IgD-negative memory B cell (primary cell): Measurements from ENCODE around the gene RAB30. TPM values are rescaled to one million over a fixed set of nuclear protein-coding genes. Genes with fewer than 3 reads are reported as not detected.
"Not testable (repeated sequence)": the region's sequence is repeated elsewhere in the genome, so short reads cannot be mapped to it uniquely, and the experiment has no call there.

Experiments used
- H3K27ac Mint-ChIP-seq, 3 donors: one replicate each; pipeline ENCODE4 v1.8.0; 2020 to 2022; ENCODE audit warnings: mild to moderate bottlenecking in 3 of 3, mixed read lengths in 3 of 3, moderate library complexity in 1 of 3
- H3K27me3 Mint-ChIP-seq: one replicate; pipeline ENCODE4 v1.8.0; 2021; ENCODE audit warnings: mixed read lengths
- H3K36me3 Mint-ChIP-seq: one replicate; pipeline ENCODE4 v1.8.0; 2020; ENCODE audit warnings: mild to moderate bottlenecking, mixed read lengths
- H3K4me1 Mint-ChIP-seq, 3 donors: one replicate each; pipeline ENCODE4 v1.8.0; 2020 to 2022; ENCODE audit warnings: mixed read lengths in 3 of 3, mild to moderate bottlenecking in 1 of 3
- H3K4me3 Mint-ChIP-seq, 4 donors: one replicate each; pipeline ENCODE4 v1.8.0; 2020 to 2022; ENCODE audit warnings: mild to moderate bottlenecking in 4 of 4, mixed read lengths in 4 of 4, moderate library complexity in 3 of 4
- H3K9me3 Mint-ChIP-seq, 3 donors: one replicate each; pipeline ENCODE4 v1.8.0; 2020 to 2021; ENCODE audit warnings: mixed read lengths in 3 of 3, mild to moderate bottlenecking in 1 of 3
- polyA plus RNA-seq: library from polyadenylated mRNA; unstranded; fragments of 300-500 nt; fragmentation: Illumina TruSeq; gene quantifications from one replicate; pipeline ENCODE4 v1.2.3, GENCODE V29; 2021

Gene RAB30
- polyA plus RNA-seq, 1 donor from 2014 or later = 39.4 TPM

GRCh38 chr11:83019888-83020579, 51.7 kb downstream of the RAB30 start:
- H3K9me3 Mint-ChIP-seq = peaks cover 0 to 4% (median 0%) of the 10 kb centered on the region in 3 donors
- peaks cover 9% of the 10 kb centered on the region for H3K36me3 Mint-ChIP-seq
- peak overlapping the region in 2 of 4 donors; percentile 38 to 49 for H3K4me3 Mint-ChIP-seq
- H3K27me3 Mint-ChIP-seq = no peaks in the 10 kb centered on the region
- H3K27ac Mint-ChIP-seq = peak overlapping the region in 1 of 3 donors; percentile 12
- peaks cover 50 to 57% (median 51%) of the 10 kb centered on the region in 3 donors for H3K4me1 Mint-ChIP-seq

- Mint-ChIP-seq H3K36me3 (peaks cover 9% of the 10 kb centered on the region), H3K4me1 (peaks cover 52 to 60% (median 59%) of the 10 kb centered on the region in 3 donors), H3K4me3 (peak overlapping the region in 1 of 4 donors; percentile 2), H3K27ac (peak overlapping the region; percentile 12 to 89 (median 67)), H3K27me3 (no peaks in the 10 kb centered on the region), H3K9me3 (peaks cover 0 to 4% (median 0%) of the 10 kb centered on the region in 3 donors)
Observed at GRCh38 chr11:83014951-83015350, 56.7 kb downstream of the RAB30 start.

DNA sequence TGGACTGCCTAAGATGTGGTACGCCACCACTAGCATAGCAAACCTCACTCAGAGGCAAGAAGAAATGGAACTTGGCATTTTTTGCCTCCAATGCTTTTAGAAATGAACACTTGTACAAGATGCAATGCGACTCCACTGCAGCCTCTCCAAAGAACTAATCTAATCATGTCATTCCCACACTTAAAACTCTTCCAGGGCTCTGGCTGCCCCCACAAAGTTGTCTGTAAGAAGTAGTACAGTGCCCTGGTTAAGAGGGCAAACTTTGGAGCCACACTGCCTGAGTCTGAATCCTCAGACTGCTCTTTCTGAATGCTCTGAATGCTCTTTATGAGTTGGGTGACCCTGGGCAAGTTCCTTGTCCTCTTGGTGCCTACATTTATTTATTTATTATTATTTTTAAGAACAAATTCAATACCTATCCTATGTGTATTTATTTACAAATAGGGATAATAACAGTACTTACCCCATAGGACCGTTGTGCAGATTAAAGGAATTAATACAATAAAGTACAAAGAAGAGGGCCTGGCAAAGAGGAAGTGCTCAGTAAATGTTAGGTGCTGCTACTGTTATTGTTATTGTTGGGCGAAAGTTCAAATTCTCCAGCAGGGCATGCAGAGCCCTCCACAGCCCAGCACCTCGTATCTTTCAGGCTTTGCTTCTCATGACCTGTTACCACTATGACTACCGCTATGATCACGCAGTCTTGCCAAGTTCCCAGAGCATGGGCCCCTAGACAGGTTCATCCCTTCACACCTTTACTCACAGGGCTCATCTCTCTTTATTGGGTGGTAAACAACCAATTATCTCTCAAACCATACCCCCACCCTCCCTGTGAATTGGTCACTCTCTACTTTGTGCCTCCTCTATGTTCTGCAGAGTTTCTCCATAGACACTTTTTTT, 59.3 kb downstream of the RAB30 start:
- Mint-ChIP-seq H3K27me3 (no peaks in the 10 kb centered on the region), H3K27ac (peak overlapping the region in 1 of 3 donors; percentile 63), H3K4me1 (peaks cover 53 to 62% (median 54%) of the 10 kb centered on the region in 3 donors), H3K36me3 (peaks cover 7% of the 10 kb centered on the region), H3K9me3 (peaks cover 0 to 2% (median 0%) of the 10 kb centered on the region in 3 donors), H3K4me3 (no peak overlapping the region)

DNA sequence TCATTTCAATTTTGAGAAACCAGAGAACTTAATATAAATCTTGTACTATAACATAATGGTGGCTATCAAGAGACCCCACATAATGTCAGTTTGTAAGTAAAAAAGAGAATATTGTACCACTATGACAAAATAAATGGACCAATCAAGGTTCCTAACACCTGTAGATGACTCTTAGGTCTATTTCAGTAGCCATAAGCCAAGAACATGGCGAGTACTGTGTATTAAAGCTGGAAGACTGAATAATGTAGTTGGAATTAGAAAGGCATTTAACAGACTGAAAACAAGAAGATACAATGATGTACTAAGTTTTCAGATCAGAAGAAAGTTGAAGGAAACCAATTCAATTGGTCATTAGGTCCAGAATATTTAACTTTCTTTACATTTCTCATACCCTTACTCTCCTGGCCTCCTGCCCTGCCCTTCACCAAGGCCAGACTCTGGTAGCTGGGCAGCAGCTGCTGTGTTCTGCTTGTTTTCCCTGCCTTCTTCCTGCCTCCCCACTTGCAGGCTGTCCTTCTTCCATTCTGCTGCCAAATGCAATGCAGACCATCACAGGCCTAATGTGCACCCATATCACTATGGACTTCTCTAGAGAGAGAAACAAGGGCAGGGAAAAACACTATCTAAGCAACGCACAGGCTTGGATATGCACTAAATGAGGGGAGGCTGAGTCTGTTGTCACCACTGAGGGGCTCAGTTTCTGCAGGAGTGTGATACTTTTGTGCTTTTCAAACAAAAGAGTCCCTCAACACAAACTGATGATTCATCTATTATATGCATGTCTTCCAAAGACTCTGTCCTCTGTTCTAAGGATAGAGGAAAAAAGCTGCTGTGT, 60.1 kb downstream of the RAB30 start:
- peak overlapping the region; percentile 31 to 92 (median 32) for H3K27ac Mint-ChIP-seq
- H3K27me3 Mint-ChIP-seq = no peaks in the 10 kb centered on the region
- no peaks in the 10 kb centered on the region for H3K9me3 Mint-ChIP-seq
- H3K4me3 Mint-ChIP-seq = peak overlapping the region in 1 of 4 donors; percentile 76
- H3K4me1 Mint-ChIP-seq = peaks cover 59 to 64% (median 61%) of the 10 kb centered on the region in 3 donors
- peaks cover 7% of the 10 kb centered on the region for H3K36me3 Mint-ChIP-seq

- H3K4me3 Mint-ChIP-seq = peak overlapping the region in 1 of 4 donors; percentile 86
- no peaks in the 10 kb centered on the region for H3K9me3 Mint-ChIP-seq
- no peaks in the 10 kb centered on the region for H3K27me3 Mint-ChIP-seq
- H3K4me1 Mint-ChIP-seq = peaks cover 55 to 57% (median 57%) of the 10 kb centered on the region in 3 donors
- H3K27ac Mint-ChIP-seq = peak overlapping the region in 1 of 3 donors; percentile 37
- peaks cover 2% of the 10 kb centered on the region for H3K36me3 Mint-ChIP-seq
Observed at GRCh38 chr11:83009999-83010398, 61.7 kb downstream of the RAB30 start.

- H3K4me1 Mint-ChIP-seq = peaks cover 49 to 60% (median 55%) of the 10 kb centered on the region in 3 donors
- H3K4me3 Mint-ChIP-seq = peak overlapping the region in 1 of 4 donors; percentile 20
- not testable (repeated sequence) for H3K27me3 Mint-ChIP-seq, H3K9me3 Mint-ChIP-seq, H3K36me3 Mint-ChIP-seq
- H3K27ac Mint-ChIP-seq = peak overlapping the region in 1 of 3 donors; percentile 31
Observed at GRCh38 chr11:83009136-83009535, 62.6 kb downstream of the RAB30 start.

- H3K4me1 Mint-ChIP-seq = peaks cover 45 to 54% (median 51%) of the 10 kb centered on the region in 3 donors
- peak overlapping the region; percentile 31 to 90 (median 84) for H3K27ac Mint-ChIP-seq
Observed at GRCh38 chr11:83008581-83008923, 63.1 kb downstream of the RAB30 start.

DNA sequence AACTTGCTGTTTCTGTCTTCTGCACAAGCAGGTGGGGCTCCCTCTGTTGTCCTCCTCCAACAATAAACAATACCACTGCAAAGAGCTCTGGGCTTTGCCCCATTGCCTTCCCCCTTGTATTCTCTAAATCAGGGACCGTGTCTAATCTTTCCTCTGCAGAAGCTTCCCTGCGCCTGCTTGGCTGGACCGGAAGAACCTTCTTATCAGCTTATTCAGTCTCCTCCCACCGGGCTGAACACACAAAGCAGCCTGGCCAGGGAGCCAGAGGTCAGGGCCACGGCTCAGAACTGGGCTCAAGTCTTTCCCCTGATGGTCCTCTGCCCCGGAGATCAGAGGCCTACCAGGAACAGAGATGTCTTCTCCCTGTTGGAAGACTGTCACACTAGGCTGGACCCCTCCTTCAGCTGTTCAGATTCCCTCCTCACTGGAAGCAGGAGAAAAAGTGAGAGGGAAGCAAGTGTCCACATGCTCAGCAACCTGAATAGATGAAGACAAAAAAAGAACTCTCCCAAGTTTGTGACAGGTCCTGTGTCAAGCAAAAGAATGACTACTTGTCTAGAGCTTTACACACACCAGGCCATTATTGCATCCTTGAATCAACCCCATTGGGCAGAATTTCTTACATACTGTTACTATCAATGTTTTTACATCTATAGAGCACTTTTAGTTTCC, 63.7 kb downstream of the RAB30 start:
- peaks cover 41 to 50% (median 49%) of the 10 kb centered on the region in 3 donors for H3K4me1 Mint-ChIP-seq
- no peaks in the 10 kb centered on the region for H3K27me3 Mint-ChIP-seq
- H3K9me3 Mint-ChIP-seq = no peaks in the 10 kb centered on the region
- peak overlapping the region; percentile 62 to 90 (median 84) for H3K27ac Mint-ChIP-seq
- no peaks in the 10 kb centered on the region for H3K36me3 Mint-ChIP-seq
- peak overlapping the region; percentile 9 to 93 (median 42) for H3K4me3 Mint-ChIP-seq

More at GRCh38 chr11:83008581-83008923, 63.1 kb downstream of the RAB30 start:
- Mint-ChIP-seq H3K36me3 (no peaks in the 10 kb centered on the region), H3K27me3 (no peaks in the 10 kb centered on the region), H3K9me3 (no peaks in the 10 kb centered on the region), H3K4me3 (peak overlapping the region in 2 of 4 donors; percentile 20 to 93)

GRCh38 chr11:83007477-83007876, 64.2 kb downstream of the RAB30 start:
- Mint-ChIP-seq H3K4me1 (peaks cover 37 to 50% (median 48%) of the 10 kb centered on the region in 3 donors), H3K36me3 (no peaks in the 10 kb centered on the region), H3K4me3 (peak overlapping the region in 2 of 4 donors; percentile 75 to 93), H3K27me3 (no peaks in the 10 kb centered on the region), H3K27ac (peak overlapping the region in 2 of 3 donors; percentile 62 to 90), H3K9me3 (no peaks in the 10 kb centered on the region)

DNA sequence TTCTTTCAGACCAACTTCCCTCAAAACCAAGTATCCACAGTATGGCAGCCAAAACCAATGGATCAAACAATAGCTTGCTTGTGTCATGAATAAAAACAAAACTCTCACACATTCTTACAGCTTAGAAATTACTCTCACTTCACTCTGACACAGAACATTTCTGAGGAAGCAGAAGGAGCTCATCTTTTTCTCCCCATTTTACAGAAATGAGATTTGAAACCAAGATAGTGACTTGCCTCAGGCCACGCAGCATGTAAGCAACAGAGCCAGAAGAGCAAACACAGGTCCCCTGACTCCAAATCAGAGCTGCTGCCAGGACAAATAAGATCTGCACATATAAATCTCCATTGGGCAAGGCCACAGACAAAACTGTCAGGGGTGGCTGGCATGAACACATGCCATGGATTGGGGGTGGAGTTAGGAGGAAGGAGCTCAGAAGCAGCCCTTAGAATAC, 64.8 kb downstream of the RAB30 start:
- no peaks in the 10 kb centered on the region for H3K27me3 Mint-ChIP-seq

GRCh38 chr11:83004746-83005556, 66.7 kb downstream of the RAB30 start:
- Mint-ChIP-seq H3K27me3 (no peaks in the 10 kb centered on the region), H3K4me1 (peaks cover 38 to 55% (median 47%) of the 10 kb centered on the region in 3 donors), H3K9me3 (no peaks in the 10 kb centered on the region), H3K4me3 (no peak overlapping the region), H3K36me3 (peaks cover 5% of the 10 kb centered on the region), H3K27ac (no peak overlapping the region)

More for the DNA sequence above, 64.8 kb downstream of the RAB30 start:
- Mint-ChIP-seq H3K9me3 (no peaks in the 10 kb centered on the region), H3K36me3 (no peaks in the 10 kb centered on the region), H3K4me1 (peaks cover 40 to 54% (median 52%) of the 10 kb centered on the region in 3 donors), H3K4me3 (peak overlapping the region in 3 of 4 donors; percentile 1 to 88 (median 49)), H3K27ac (peak overlapping the region in 2 of 3 donors; percentile 36 to 86)

GRCh38 chr11:83002522-83002921, 69.2 kb downstream of the RAB30 start:
- H3K36me3 Mint-ChIP-seq = peaks cover 5% of the 10 kb centered on the region
- peaks cover 41 to 58% (median 46%) of the 10 kb centered on the region in 3 donors for H3K4me1 Mint-ChIP-seq
- peak overlapping the region in 1 of 3 donors; percentile 93 for H3K27ac Mint-ChIP-seq
- no peaks in the 10 kb centered on the region for H3K27me3 Mint-ChIP-seq
- H3K9me3 Mint-ChIP-seq = no peaks in the 10 kb centered on the region
- no peak overlapping the region for H3K4me3 Mint-ChIP-seq

DNA sequence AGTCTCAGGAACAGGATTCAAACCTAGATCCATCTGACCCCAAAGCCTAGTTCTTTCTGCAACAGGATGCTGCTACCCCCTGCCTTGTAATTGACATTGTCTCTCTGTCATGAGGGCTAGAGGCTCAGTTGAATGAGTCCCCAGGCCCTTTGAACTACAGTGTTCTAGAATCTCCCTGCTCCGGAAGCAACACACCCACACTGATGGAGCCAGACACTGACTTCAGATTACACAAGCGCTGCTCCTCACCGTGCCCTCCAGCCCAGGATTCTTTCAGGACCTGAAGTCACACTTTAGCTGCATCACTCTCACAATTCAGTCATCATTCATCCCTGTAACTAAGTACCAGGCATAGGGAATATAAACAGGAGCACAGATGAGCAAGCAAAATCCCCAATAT, 69.6 kb downstream of the RAB30 start:
- H3K4me3 Mint-ChIP-seq = peak overlapping the region in 1 of 4 donors; percentile 24
- H3K9me3 Mint-ChIP-seq = no peaks in the 10 kb centered on the region
- H3K4me1 Mint-ChIP-seq = peaks cover 42 to 59% (median 49%) of the 10 kb centered on the region in 3 donors
- H3K36me3 Mint-ChIP-seq = peaks cover 5% of the 10 kb centered on the region
- H3K27ac Mint-ChIP-seq = peak overlapping the region in 1 of 3 donors; percentile 93
- no peaks in the 10 kb centered on the region for H3K27me3 Mint-ChIP-seq
